NCI-H526 (cell line): ENCODE measurements around the gene EME1.
A peak's percentile ranks its signal among the peaks of the same experiment; 100 is the strongest.

Experiments
- DNase-seq, 2 experiments: peaks; one replicate each; lab custom pipeline; 2025; lab: John Stamatoyannopoulos, UW

The EME1 gene

DNA sequence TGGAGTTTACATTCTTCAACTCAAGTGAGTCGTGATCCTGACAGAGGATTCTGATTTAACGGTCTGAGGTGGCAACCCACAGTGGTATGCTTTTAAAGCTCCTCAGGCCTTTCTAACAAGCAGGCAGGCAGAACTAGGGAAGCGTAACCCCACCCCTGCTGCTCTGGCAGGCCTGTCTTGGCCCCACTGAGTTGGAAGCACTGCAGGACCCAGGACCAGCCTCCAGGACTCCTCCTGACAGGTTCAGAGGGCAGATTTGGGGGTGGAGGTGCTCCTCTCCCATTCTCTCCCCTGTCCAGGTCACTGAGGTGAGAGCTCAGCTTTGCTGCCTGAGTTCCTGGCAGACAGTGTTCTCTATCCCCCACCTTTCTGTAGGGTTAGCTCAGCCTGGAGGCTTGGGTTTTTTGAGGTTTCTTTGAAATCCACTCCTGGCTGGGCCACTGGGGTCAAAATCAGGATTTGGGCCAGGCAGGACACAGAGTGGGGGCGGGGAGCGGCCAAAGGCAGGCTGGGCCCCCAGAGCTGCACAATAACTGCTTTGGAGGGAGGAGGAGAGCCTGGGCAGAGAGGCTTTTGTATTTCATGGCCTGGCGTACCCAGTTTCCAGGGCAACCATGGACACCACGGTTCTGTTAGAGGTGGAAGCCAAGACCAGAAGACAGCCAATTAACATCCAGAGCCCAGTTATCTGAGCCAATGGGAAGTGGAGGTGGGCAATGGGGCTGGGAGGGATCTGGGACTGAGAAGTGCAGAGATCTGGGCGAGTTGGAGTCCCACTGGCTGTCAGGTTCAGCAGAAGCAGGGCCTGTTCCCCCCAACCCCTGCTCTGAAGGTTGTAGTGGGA lies 9.6 kb upstream of the EME1 start:
- no peak for DNase-seq

DNA sequence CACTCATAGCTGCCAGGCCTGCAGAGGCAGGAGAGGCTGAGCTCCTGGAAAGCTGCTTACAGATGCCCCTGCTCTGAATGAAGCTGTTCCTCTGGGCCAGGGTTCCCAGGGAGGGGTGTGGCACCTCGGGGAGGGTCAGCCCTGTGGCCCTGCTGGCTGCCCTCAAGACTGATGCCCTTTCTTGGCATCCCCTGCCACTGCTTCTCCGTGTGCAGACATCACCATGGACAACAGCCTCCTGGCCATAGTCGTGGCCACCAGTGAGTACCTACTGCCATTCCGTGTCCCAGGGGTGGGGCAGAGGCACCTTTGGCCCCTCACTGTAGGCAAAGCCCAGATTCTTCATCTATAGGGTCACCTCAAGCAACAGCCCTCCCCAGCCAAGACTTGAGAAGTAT lies 9.0 kb upstream of the EME1 start:
- no peak for DNase-seq

DNA sequence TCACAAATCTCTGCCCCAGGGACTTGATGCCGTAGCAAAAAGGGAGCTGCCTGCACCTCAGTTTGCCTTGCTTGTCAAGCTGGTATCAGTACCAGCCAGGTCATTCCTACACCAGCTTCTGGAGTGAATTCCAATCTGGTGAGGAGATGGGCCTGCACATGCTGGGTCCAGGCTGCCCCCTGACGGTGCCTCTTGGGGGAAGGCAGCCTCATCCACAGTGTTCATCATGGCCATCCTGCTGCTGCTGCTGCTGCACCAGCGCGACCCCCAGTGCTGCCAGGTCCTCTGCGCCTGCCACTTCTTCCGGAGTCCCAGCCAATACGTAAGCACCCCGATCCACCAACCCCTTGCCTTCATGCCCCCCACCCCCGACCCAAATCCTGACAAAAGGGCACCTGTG lies 8.3 kb upstream of the EME1 start:
- no peak for DNase-seq

DNA sequence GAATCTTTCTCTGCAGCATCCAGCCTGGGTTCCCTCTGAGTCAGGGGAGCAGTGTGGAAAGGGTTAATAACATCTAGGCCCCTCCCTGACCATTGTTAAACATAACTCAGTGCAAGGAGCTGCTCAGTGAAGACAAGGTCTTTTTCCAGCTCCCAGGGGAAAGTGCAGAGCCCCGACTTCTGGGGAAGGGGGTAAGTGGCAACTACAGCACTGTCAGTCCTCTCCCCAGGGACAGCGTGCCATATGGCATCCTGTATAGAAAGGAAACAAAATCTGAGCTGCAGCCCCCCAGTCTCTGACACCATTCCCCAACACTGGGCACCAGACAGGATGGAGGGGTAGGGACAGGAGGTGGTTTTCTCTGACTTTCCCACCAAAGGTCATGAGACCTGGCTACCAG lies 7.9 kb upstream of the EME1 start:
- DNase-seq: no peak

DNA sequence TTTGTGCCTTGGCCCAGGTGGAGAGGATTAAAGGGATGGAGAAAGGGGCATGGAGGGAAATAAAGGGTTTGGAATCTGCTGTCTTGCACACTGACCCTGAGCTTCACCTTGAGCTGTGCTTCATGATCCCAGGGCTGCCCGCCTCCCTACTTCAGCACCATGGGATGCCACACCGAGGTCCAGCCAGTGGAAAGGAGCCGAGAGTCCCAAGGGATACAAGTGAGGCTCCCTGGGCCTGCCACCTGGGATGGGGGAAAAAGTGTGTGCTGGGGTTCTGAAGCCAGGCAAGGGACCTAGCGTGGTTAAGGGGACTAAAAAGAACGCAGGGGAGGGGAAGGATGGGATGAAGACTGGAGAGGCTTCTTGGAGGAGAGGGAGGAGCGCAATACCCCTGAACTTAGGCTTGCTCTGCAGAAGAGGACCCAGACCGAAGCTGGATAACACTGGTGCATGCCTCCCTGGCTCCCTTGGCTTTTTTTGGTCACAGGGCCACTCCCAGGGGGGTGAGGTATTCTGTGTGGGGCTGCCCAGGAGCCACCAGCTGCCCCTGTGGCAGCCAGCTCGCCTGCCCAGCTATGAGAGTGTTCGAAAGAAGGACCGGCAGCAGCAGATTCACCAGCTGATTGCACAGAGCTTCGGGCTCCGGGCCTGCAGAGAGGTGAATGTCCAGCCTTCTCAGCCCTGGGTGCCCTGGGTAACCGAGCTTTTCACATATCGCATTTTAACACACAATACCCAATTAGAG lies 7.2 kb upstream of the EME1 start:
- DNase-seq: no peak

DNA sequence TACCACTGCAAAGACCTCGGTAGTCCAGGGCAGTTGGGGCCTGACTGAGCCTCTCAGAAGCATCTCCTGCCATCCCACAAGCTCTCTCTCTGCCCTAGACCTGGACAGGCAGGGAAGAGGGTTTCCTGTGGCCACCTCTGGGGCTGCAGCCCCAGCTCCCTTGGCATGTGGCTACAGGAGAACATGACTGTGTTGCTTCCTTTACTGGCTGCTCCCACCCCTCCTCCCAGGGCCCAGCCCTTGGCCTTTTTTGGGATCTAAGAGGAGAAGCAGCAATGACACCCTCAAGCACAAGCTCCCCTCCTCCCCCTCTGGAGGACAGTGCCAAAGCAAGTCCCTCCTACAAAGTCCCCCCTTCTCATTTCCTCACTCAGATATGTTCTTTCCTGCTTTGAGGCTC lies 5.6 kb upstream of the EME1 start:
- DNase-seq: no peak

DNA sequence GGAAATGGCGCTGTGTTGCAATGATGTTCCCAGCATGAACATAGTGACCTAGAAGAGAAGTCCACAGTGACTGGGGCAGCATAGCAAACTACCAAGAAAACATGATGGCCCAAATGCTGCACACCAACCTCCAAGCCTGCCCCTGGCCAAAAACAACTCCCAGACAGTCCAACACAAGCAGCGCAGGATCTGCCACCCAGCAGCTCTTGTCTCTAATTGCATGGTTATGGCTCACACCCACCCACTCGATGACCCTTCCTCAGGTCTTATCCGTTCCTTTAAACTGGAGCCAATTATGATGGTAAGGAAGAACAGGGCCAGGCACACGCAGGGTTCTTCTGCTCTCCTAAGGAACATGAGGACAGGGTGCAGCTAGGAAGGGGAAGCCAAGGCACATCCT lies 3.0 kb upstream of the EME1 start:
- no peak for DNase-seq

DNA sequence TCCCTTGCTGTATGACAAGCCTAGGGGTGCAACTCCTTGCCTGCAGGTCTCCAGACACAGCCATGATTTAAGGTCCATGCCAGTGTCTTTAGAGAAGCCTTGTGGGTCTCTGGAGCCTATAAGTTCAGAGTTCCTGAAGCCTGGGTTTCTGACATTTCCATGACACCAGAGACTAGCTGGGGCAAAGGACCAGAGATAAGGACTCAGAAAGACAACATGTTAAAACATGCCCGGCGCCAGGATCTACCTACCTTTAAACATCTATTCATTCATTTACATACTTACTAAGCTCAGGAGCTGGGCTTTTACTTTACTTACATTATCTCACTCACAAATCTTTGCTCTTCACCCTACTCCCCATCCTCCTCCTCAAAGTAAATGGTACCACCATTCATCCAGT lies 1.5 kb upstream of the EME1 start:
- DNase-seq: peak; percentile 62 to 68

DNA sequence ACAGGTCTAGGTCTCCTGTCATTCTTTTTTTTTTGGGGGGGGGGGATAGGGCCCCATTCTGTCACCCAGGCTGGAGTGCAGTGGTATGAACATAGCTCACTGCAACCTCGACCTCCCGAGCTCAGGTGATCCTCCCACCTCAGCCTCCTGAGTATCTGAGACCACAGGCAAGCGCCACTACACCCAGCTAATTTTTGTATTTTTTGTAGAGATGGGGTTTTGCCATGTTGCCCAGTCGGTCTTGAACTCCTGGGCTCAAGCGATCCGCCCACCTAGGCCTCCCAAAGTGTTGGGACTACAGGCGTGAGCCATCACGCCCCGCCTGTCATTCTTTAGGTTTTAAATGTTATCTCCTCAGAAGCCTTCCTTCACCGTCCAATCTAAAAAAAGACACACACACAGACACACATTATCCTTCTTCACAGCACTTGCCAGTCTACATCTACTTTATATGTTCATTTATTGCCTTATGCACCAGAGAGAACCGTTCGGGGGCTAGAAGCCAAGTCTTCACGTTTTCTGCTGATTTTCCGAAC lies 739 bp upstream of the EME1 start:
- no peak for DNase-seq

DNA sequence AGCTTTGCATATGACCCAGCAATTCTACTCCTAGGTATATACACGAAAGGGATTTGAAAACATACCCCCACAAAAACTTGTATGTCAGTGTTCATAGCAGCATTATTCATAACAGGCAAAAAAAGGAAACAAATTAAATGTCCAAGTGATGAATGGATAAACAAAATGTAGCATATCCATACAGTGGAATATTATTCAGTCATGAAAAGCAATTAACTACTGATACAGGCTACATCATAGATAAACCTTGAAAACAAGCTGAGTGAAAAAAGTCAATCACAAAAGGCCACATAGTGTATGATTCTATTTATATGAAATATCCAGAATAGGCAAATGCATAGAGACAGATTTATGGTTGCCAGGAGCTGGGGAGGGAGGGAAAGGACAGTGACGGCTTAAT lies 676 bp downstream of the EME1 start:
- DNase-seq: no peak

DNA sequence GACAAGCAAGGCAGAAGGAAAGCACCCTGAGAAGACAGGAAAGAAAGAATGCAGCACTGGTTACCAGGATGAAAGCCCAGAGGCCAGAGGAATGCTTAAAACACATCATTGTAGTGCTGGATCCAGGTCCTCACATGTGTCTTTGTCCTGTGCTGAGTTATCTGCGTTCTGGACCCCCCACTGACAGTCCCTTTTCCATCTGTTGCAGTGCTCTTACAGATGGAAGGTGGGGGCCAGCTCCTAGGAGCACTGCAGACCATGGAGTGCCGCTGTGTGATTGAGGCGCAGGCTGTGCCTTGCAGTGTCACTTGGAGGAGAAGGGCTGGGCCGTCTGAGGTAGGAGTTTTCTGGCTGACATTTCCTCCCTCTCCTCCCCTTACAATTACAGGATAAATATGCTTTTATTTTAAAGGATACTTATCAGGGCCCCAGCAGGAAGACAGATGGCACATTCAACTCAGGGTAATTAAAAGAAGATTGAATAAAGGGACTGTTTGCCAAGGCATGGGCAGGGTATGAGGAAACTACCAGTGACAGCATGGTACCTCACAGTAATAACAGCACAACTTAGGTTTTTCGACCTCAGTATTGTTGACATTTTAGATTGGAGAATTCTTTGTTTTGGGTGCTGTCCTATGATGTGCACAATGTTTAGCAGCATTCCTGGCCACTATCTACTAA lies 3.0 kb downstream of the EME1 start:
- DNase-seq: no peak

DNA sequence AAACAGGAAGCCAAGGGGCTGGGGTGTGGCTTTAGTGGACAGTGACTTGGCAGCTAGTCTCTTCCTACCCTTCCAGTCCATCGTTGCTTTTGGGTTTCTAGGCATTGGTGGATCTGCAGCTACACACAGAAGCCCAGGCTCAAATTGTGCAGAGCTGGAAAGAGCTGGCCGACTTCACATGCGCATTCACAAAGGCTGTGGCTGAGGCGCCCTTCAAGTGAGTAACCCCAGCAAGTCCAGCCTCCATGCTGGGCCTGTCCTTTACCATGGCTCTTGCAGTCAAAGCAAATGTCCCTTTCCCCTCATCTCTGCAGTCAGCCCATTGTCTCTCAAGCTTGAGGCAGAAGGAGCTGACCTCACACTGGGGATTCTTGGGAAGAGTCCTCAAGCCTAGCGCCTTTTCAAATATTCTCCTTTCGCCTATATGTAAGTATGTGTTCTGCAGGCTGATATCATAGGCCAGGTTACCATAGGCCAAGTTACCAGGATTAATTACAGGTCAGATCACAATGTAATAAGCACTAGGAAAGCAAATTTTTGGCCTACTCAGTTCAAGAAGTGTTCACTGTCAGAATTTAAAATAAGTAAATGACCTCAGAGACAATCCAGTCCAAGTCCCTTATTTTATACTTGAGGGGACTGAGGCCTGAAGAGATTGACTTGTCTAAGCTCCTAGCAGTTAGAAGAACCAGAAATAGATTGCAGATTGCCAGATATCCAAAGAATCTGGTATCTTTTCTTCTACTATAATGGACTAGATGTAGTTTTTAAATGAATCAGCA lies 6.5 kb downstream of the EME1 start:
- no peak for DNase-seq

DNA sequence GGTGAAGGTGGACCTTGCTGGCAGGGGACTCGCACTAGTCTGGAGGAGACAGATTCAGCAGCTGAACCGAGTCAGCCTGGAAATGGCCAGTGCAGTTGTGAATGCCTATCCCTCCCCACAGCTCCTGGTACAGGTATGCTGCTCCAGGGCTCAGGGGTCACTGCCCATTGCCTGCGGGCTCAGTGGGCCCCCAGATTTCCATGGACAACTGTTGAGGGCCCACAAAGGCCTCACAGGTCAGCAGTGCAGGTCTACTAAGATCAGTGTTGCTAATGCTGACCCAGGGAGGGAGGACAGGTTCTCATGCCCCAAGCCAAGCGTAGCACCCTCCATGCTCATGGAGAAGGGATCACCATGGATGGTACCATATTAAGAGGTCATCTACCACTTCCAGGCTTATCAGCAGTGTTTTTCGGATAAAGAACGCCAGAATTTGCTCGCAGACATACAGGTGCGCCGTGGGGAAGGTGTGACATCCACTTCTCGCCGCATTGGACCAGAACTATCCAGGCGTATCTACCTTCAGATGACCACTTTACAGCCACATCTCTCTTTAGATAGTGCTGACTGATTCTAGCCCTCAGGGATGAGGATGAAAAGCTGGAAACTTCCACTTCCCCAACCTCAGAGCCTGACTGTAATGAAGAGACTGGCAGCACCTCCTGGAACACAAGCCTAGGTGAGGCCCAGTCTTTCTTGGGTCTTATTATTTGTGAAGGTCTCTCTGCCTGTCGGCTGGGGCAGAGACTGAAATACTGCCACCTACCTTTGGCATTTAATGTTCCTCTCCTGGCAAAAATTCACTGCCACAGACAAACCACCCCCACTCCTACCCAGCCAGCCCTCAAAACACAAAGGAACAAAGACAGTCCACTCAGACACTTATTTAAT lies 7.6 kb downstream of the EME1 start:
- DNase-seq: no peak

DNA sequence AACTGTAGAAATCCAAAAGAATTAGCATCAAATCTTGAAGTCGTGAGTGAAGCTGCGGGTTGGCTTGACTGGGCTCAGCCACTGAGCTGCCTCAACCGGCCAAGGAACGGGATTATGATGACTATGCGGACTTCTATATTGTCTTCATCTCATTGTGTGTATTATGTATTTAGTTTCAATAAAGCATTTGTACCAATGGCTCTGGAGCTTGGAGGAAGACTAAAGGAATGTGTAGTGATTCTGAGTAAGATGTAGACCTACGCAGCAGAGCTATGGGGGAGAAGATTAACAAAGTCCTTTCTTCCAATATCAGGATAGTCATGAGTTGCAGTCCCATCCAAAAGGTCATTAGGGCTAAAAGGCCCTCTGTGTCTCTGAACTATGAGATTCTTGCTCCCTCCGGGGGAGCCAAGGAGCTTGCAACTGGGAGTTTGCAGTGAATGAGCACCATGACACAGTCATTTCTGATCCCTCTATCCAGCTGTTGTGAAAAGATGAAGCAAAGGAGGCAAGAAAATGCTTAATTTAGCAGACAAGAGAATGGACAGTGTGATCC lies 8.3 kb downstream of the EME1 start:
- DNase-seq: no peak

DNA sequence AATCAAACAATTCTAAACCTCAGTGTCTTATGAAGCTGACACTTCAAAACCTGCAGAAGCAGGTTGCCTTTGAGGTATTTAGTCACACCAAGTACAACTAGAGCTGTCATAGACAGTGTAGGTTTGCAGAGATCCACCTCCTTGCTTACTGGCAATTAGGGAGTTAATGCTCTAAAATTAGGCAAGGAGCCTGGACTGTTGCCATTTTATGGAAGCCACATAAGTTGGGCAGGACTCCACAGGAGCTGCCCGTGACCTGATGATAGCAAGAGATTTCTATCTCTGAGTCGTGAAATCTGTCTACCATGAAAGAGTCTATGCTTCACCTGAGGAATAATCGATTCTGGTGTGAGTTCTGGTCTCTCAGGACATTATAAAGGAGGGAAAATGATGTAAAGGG lies 8.9 kb downstream of the EME1 start:
- DNase-seq: no peak

DNA sequence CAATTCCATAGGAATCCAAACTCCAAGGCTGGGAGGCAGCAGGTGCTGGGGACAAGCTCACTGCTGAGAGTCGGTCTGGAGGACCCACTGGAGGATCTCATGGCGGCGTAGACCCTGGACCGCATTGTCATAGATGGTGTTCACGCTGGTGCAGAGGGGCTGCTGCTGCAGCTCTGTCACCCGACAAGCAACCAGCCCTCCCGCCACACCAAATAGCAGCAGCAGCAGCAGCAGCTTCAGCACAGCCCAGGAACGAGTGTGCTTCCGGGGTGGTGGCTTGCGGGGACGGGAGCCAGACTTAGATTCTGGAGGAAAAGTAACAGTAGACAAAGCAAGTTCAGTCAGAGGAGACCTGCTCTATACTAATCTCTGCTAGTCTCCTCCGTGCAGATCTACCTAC lies 9.9 kb downstream of the EME1 start:
- no peak for DNase-seq

DNA sequence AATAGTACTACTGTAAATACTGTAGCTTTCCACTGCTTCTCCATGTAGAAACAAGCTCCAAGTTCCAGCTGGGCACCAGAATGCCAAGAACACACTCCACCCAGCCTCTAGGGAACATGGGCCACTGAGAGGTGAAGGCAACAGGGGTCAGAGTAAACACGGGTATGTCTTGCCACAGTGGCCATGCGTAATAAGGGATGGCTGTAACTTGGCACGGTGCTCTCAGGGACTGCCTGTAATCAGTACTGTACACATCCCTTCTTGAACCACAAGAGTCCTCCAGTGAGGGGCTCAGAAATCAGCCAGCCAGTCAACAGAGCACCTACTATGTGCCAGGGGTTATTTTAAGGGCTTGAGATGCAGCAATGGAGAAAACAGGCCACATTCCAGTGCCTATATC lies 13.5 kb downstream of the EME1 start:
- DNase-seq: no peak

DNA sequence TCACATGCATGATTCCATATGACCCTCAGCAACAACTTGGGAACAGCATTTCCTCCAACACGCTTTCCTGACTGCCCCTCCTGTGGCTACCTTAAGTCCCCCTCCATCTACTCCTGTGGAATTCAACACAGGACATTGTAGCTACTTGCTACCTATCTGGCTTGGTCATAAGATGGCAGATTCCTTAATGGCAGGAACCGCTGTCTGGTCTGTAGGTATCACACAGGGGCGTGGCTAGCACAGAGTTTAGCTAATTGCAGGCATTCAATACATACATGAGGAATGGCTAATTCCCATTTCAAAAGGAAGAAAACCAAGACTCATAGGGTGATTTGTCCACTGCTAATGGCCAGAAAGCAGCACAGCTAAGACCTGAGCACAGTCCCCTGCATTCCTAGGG lies 15.7 kb downstream of the EME1 start:
- no peak for DNase-seq

DNA sequence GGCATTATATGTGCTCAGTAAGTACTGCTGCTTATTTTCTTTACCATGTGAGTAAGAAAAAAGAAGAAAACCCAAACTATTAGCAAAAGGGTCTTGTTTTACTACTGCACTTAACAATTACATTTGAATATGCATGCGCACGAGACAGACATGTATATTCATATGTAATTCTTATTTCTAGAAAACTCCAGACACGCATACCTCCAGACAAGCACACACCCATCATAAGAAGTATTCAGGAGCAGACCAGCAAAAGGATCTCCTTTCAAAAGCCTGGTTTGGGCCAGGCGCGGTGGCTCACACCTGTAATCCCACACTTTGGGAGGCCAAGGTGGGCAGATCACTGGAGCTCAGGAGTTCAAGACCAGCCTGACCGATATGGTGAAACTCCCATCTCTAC lies 16.5 kb downstream of the EME1 start:
- no peak for DNase-seq

DNA sequence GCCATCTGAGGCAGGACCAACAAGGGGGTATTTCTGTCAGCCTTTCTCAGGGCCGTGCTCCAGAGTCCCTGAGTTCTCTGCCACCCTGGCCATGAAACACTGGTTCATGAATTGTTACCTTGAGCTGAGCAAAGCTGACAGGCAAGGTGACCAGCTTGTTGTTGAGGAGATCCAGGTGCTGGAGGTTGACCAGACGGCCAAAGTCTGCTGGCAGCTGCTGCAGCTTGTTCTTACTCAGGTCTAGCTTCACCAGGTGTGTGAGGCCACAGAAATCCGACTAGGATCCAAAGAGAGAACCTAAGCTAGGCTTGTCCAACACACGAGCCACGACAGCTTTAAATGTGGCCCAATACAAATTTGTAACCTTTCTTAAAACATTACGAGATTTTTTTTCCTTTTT lies 19.6 kb downstream of the EME1 start:
- DNase-seq: no peak

DNA sequence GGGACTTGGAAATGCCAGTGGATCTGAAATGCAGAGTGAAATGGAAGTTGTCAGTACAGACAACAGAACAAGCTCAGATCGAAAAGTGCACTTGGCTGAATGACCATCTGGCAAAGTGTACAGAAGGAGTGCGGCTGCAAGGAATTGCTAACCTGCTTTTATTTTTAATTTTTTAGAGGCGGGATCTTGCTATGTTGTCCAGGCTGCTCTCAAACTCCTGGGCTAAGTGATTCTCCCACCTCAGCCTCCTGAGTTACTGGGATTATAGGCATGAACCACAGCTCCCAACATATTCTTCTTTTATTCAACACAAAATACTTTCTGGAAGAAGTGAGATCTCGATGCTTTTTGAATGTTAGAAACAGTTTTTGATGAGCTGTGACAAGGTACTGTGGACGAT lies 20.7 kb downstream of the EME1 start:
- no peak for DNase-seq
